GM18517 (cell line): ENCODE measurements around the gene HOXA7.

Experiments used
- ATAC-seq: cut with Tn5 transposase; IDR thresholded peaks from one replicate; pipeline ENCODE4 v1.9.1; 2021; ENCODE audit warnings: mild to moderate bottlenecking, moderate library complexity; ENCODE audit not compliant: unreplicated experiment

Gene HOXA7

GRCh38 chr7:27156508-27156898 is at the start of gene HOXA7:
TSS of gene HOXA7 (minus strand) at chr7:27156675. CDS start at chr7:27156545, 130 bp downstream.
- ATAC-seq: no peak

- ATAC-seq: no peak
Measured at GRCh38 chr7:27205325-27206280, 49.1 kb upstream of the HOXA7 start.

GRCh38 chr7:27204851-27205322 is 48.4 kb upstream of the HOXA7 start:
- ATAC-seq: no peak

- ATAC-seq: no peak
Measured at GRCh38 chr7:27203964-27204594, 47.6 kb upstream of the HOXA7 start.

- no peak for ATAC-seq
Measured at GRCh38 chr7:27203365-27203953, 47.0 kb upstream of the HOXA7 start.

- no peak for ATAC-seq
Measured at GRCh38 chr7:27202862-27203134, 46.3 kb upstream of the HOXA7 start.

GRCh38 chr7:27202018-27202861 is 45.8 kb upstream of the HOXA7 start:
- no peak for ATAC-seq

GRCh38 chr7:27201580-27202017 is 45.1 kb upstream of the HOXA7 start:
- ATAC-seq: no peak

GRCh38 chr7:27200761-27201579 is 44.5 kb upstream of the HOXA7 start:
- ATAC-seq: no peak

- no peak for ATAC-seq
Measured at GRCh38 chr7:27199849-27200760, 43.6 kb upstream of the HOXA7 start, which contains the start of gene HOXA13. TSS of gene HOXA13 (minus strand) at chr7:27200091. CDS start at chr7:27200077, 14 bp downstream.

GRCh38 chr7:27198871-27199801 is 42.7 kb upstream of the HOXA7 start:
- no peak for ATAC-seq

- no peak for ATAC-seq
Measured at GRCh38 chr7:27198138-27198841, 41.8 kb upstream of the HOXA7 start.

GRCh38 chr7:27197137-27198042 is 40.9 kb upstream of the HOXA7 start:
- no peak for ATAC-seq

GRCh38 chr7:27196287-27196767 is 39.9 kb upstream of the HOXA7 start:
- ATAC-seq: no peak

GRCh38 chr7:27194686-27195379 is 38.4 kb upstream of the HOXA7 start:
- no peak for ATAC-seq
